Psoas muscle (tissue), 8 donors: ENCODE results near the gene HOXB1. TPM values are rescaled to one million over a fixed set of nuclear protein-coding genes. Genes with fewer than 3 reads are reported as not detected.
"Not testable (repeated sequence)": the region's sequence is repeated elsewhere in the genome, so short reads cannot be mapped to it uniquely, and the experiment has no call there.

Experiments
- ATAC-seq, 4 donors: fragments of 200-7000 bp; cut with Tn5 transposase; one replicate each; pipeline ENCODE4 v1.9.1; 2020; ENCODE audit warnings: moderate library complexity in 3 of 4, mild to moderate bottlenecking in 2 of 4
- DNase-seq, 2 donors: peaks; one replicate each; pipeline ENCODE4 v3.0.0-alpha.2; 2020
- H3K27ac ChIP-seq: fragments of 200-600 bp; one replicate; pipeline ENCODE4 v1.8.0; 2022
- H3K27me3 ChIP-seq, 3 donors: fragments of 200-600 bp in 1 of 3; one replicate each; pipeline versions ENCODE4 v1.6.1 to v1.8.0; 2013 to 2022; ENCODE audit warnings: low read length in 2 of 3, mild to moderate bottlenecking in 2 of 3, moderate library complexity in 1 of 3; ENCODE audit not compliant: insufficient read depth in 3 of 3
- H3K36me3 ChIP-seq, 2 donors: fragments of 200-600 bp in 1 of 2; one replicate each; pipeline versions ENCODE4 v1.6.1 to v1.8.0; 2013 to 2022; ENCODE audit warnings: low read depth in 1 of 2, mild to moderate bottlenecking in 1 of 2, moderate library complexity in 1 of 2; ENCODE audit not compliant: insufficient read depth in 1 of 2
- H3K4me1 ChIP-seq: fragments of 200-600 bp; one replicate; pipeline ENCODE4 v1.8.0; 2022
- H3K4me3 ChIP-seq: fragments of 200-600 bp; one replicate; pipeline ENCODE4 v1.8.0; 2022; ENCODE audit warnings: mild to moderate bottlenecking
- H3K9me3 ChIP-seq: fragments of 200-600 bp; one replicate; pipeline ENCODE4 v1.8.0; 2022
- CTCF ChIP-seq: fragments of 200-600 bp; IDR thresholded peaks from one replicate; pipeline ENCODE4 v1.8.0; 2022; ENCODE audit warnings: antibody characterized with exemption
- WGBS, 3 donors: extraction: QIAGEN DNeasy Blood & Tissue Kit; methylation state at CpG; one replicate each; pipeline versions ENCODE4 v1.1.6 to v1.1.7; 2013; 5-methylcytosine and 5-hydroxymethylcytosine counted together
- intact Hi-C, 2 donors: fragments of 100-400 bp; cut with DNase I; formaldehyde crosslinking; loops; one replicate each; pipeline versions ENCODE4 v1.11.0 to v1.14.2; 2022
- polyA plus RNA-seq, 3 donors: library from polyadenylated mRNA; stranded (reverse); fragments of 200-250 nt; gene quantifications; one replicate each; pipeline ENCODE4 v1.2.3, GENCODE V29; 2013
- total RNA-seq, 4 donors: library from RNA; stranded (reverse); fragmentation: NEBNext Ultra II Directional in 2 of 4; extraction: Animal tissue kit (Norgen Biotek cat#: 25700) in 2 of 4; gene quantifications; one replicate each; pipeline versions ENCODE4 v1.2.1 to v1.2.4, GENCODE V29; 2021 to 2023
- donor health status: healthy with polysubstance abuse.
- donor health status: DM: no; HTN: no; CAD: no; lungs with moderate emphysema.
- donor health status: Bipolar disorder and iron deficiency.
- donor health status: healthy.
- donor health status: DM: yes; HTN: yes; CAD: no.
- donor health status: DM: no; HTN: no; CAD: no.
- donor health status: DM: no; HTN: no; CAD: no.
- donor health status: DM: yes; HTN: yes; CAD: no.

Gene HOXB1
- total and polyA plus RNA-seq, 7 donors, result not detected

GRCh38 chr17:48483471-48484131 is 47.2 kb downstream of the HOXB1 start:
- H3K4me1 ChIP-seq, result no peaks in the 10 kb centered on the region
- H3K27me3 ChIP-seq, result peaks cover 0 to 13% (median under 1%) of the 10 kb centered on the region in 3 donors
- intact Hi-C loops, result no loop called here
- DNase-seq (peak in 1 of 2 donors; percentile 44), ATAC-seq (peak in 2 of 4 donors; percentile 75 to 76)
- H3K27ac ChIP-seq, result no peak overlapping the region
- WGBS, 3 donors, result 9 to 15% (median 12%) methylated on average over 6 of the region's 6 CpGs
- no peaks in the 10 kb centered on the region for H3K36me3 ChIP-seq
- no peak overlapping the region for H3K4me3 ChIP-seq
- H3K9me3 ChIP-seq, result no peaks in the 10 kb centered on the region
- TF ChIP-seq CTCF, result no peak

GRCh38 chr17:48483004-48483403 is 47.8 kb downstream of the HOXB1 start:
- Histone ChIP-seq H3K27ac (no peak overlapping the region), H3K36me3 (no peaks in the 10 kb centered on the region), H3K4me3 (no peak overlapping the region), H3K27me3 (peaks cover 0 to 13% (median 5%) of the 10 kb centered on the region in 3 donors), H3K9me3 (no peaks in the 10 kb centered on the region), H3K4me1 (no peaks in the 10 kb centered on the region)
- no peak for DNase-seq
- no peak for TF ChIP-seq CTCF
- 58 to 70% (median 66%) methylated on average over 6 of the region's 6 CpGs for WGBS, 3 donors
- no peak for ATAC-seq
- intact Hi-C loops, result no loop called here

- H3K4me1 ChIP-seq, H3K27ac ChIP-seq, ATAC-seq, H3K36me3 ChIP-seq, H3K9me3 ChIP-seq, intact Hi-C loops, H3K4me3 ChIP-seq, DNase-seq: not testable (repeated sequence)
- WGBS, 3 donors, result 94 to 97% (median 97%) methylated on average over 4 of the region's 4 CpGs
- peaks cover 0 to 13% (median 6%) of the 10 kb centered on the region in 3 donors for H3K27me3 ChIP-seq
Measured at GRCh38 chr17:48482301-48482700, 48.5 kb downstream of the HOXB1 start.

- intact Hi-C loops, result no loop called here
- Histone ChIP-seq H3K9me3 (no peaks in the 10 kb centered on the region), H3K4me3 (no peak overlapping the region), H3K27ac (no peak overlapping the region), H3K27me3 (peaks cover 0 to 6% (median 4%) of the 10 kb centered on the region in 3 donors), H3K36me3 (no peaks in the 10 kb centered on the region), H3K4me1 (no peaks in the 10 kb centered on the region)
- DNase-seq (no peak), ATAC-seq (no peak)
- no peak for TF ChIP-seq CTCF
- 82 to 85% (median 82%) methylated on average over 2 of the region's 2 CpGs for WGBS, 3 donors
Measured at GRCh38 chr17:48479014-48479402, 51.8 kb downstream of the HOXB1 start.

Other genes starting within 250 kb of the HOXB1 start
- gene SKAP1, start 100.8 kb downstream of the HOXB1 start, total RNA-seq, result 1 to 10 TPM in 1 of 4 donors, under 1 TPM in 2, not detected in 1; 0.42 to 1.0 (median 0.44) TPM
- gene SKAP1, start 100.8 kb downstream of the HOXB1 start, polyA plus RNA-seq, result under 1 TPM in 2 of 3 donors, not detected in 1; 0.09 to 0.12 TPM
- gene HOXB2, start 14.1 kb upstream of the HOXB1 start, total RNA-seq, result 10 to 100 TPM in 1 of 4 donors, 1 to 10 TPM in 3; 3.1 to 12.9 (median 6.5) TPM
- gene HOXB2, start 14.1 kb upstream of the HOXB1 start, polyA plus RNA-seq, result 1 to 10 TPM; 4.6 to 5.0 (median 5.0) TPM
- gene HOXB4, start 47.3 kb upstream of the HOXB1 start, total RNA-seq, result 1 to 10 TPM in 2 of 4 donors, under 1 TPM in 2; 0.80 to 4.0 (median 1.3) TPM
- under 1 TPM; 0.38 to 0.89 (median 0.55) TPM for gene HOXB4, start 47.3 kb upstream of the HOXB1 start, polyA plus RNA-seq
- gene HOXB3, start 59.2 kb upstream of the HOXB1 start, total RNA-seq, result 1 to 10 TPM; 1.5 to 8.8 (median 1.9) TPM
- gene HOXB3, start 59.2 kb upstream of the HOXB1 start, polyA plus RNA-seq, result 1 to 10 TPM in 2 of 3 donors, under 1 TPM in 1; 0.96 to 1.5 (median 1.4) TPM
- gene HOXB5, start 62.8 kb upstream of the HOXB1 start, total RNA-seq, result under 1 TPM in 3 of 4 donors, not detected in 1; 0.17 to 0.71 (median 0.24) TPM
- under 1 TPM; 0.03 to 0.30 (median 0.17) TPM for gene HOXB5, start 62.8 kb upstream of the HOXB1 start, polyA plus RNA-seq
- 1 to 10 TPM in 2 of 4 donors, under 1 TPM in 2; 0.66 to 3.3 (median 1.2) TPM for gene HOXB6, start 74.0 kb upstream of the HOXB1 start, total RNA-seq
- gene HOXB6, start 74.0 kb upstream of the HOXB1 start, polyA plus RNA-seq, result 1 to 10 TPM in 2 of 3 donors, under 1 TPM in 1; 0.80 to 1.6 (median 1.2) TPM
- gene HOXB7, start 80.0 kb upstream of the HOXB1 start, total RNA-seq, result 1 to 10 TPM in 3 of 4 donors, under 1 TPM in 1; 0.85 to 2.0 (median 1.2) TPM
- gene HOXB7, start 80.0 kb upstream of the HOXB1 start, polyA plus RNA-seq, result 1 to 10 TPM; 1.6 to 3.0 (median 2.8) TPM
- not detected for gene HOXB8, start 84.3 kb upstream of the HOXB1 start, total RNA-seq
- gene HOXB8, start 84.3 kb upstream of the HOXB1 start, polyA plus RNA-seq, result under 1 TPM; 0.05 to 0.10 (median 0.08) TPM
- gene HOXB9, start 95.3 kb upstream of the HOXB1 start, total RNA-seq, result not detected
- under 1 TPM; 0.01 to 0.10 (median 0.03) TPM for gene HOXB9, start 95.3 kb upstream of the HOXB1 start, polyA plus RNA-seq
- not detected for gene PRAC1, start 191.5 kb upstream of the HOXB1 start, total RNA-seq
- gene PRAC1, start 191.5 kb upstream of the HOXB1 start, polyA plus RNA-seq, result not detected
- gene PRAC2, start 192.2 kb upstream of the HOXB1 start, total RNA-seq, result not detected
- not detected for gene PRAC2, start 192.2 kb upstream of the HOXB1 start, polyA plus RNA-seq
- not detected for gene HOXB13, start 197.7 kb upstream of the HOXB1 start, total RNA-seq
- not detected for gene HOXB13, start 197.7 kb upstream of the HOXB1 start, polyA plus RNA-seq